ENCODE data around the gene DLGAP4. TPM values are rescaled to one million over a fixed set of nuclear protein-coding genes. Genes with fewer than 3 reads are reported as not detected.

Gene DLGAP4
- total and polyA plus RNA-seq, 12 donors = 34.0 to 74.4 (median 55.6) TPM

GRCh38 chr20:36441416-36441815 is 135.3 kb downstream of the DLGAP4 start:
- Histone ChIP-seq H3K4me3 (no peak overlapping the region), H3K36me3 (no peaks in the 10 kb centered on the region), H3K9me3 (no peaks in the 10 kb centered on the region), H3K27ac (no peak overlapping the region), H3K4me1 (peaks cover 0 to 7% (median 0%) of the 10 kb centered on the region in 9 donors), H3K27me3 (peaks cover 0 to 22% (median 14%) of the 10 kb centered on the region in 7 donors)
- 73 to 77% methylated on average over 7 of the region's 7 CpGs for WGBS, 2 donors
- intact Hi-C loops (cut with DNase I) = loop anchor here in 5 of 10 donors (5.0 to 10.0 kb wide), 4 partner anchors 167 to 447 kb away; no protein-coding TSS in a partner anchor
- no peak for DNase-seq
- ATAC-seq = no peak
- TF ChIP-seq, protein P1, sequence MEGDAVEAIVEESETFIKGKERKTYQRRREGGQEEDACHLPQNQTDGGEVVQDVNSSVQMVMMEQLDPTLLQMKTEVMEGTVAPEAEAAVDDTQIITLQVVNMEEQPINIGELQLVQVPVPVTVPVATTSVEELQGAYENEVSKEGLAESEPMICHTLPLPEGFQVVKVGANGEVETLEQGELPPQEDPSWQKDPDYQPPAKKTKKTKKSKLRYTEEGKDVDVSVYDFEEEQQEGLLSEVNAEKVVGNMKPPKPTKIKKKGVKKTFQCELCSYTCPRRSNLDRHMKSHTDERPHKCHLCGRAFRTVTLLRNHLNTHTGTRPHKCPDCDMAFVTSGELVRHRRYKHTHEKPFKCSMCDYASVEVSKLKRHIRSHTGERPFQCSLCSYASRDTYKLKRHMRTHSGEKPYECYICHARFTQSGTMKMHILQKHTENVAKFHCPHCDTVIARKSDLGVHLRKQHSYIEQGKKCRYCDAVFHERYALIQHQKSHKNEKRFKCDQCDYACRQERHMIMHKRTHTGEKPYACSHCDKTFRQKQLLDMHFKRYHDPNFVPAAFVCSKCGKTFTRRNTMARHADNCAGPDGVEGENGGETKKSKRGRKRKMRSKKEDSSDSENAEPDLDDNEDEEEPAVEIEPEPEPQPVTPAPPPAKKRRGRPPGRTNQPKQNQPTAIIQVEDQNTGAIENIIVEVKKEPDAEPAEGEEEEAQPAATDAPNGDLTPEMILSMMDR (IDR thresholded peaks at IDR 0.05) = no peak

GRCh38 chr20:36445847-36446246 is 139.7 kb downstream of the DLGAP4 start:
- Histone ChIP-seq H3K36me3 (no peaks in the 10 kb centered on the region), H3K4me3 (no peak overlapping the region), H3K27ac (no peak overlapping the region), H3K4me1 (no peaks in the 10 kb centered on the region), H3K27me3 (no peaks in the 10 kb centered on the region), H3K9me3 (no peaks in the 10 kb centered on the region)
- DNase-seq (no peak), ATAC-seq (no peak)
- TF ChIP-seq, protein P1 (IDR thresholded peaks at IDR 0.05) = no peak
- 90 to 98% methylated on average over 1 of the region's 1 CpG for WGBS, 2 donors
- intact Hi-C loops (cut with DNase I) = loop anchor here in 2 of 10 donors (10.0 kb wide), 2 partner anchors 171 to 451 kb away; no protein-coding TSS in a partner anchor

GRCh38 chr20:36446557-36446956 is 140.4 kb downstream of the DLGAP4 start:
- no peak overlapping the region for H3K4me3 ChIP-seq
- TF ChIP-seq, protein P1 (IDR thresholded peaks at IDR 0.05) = no peak
- H3K36me3 ChIP-seq = no peaks in the 10 kb centered on the region
- no peaks in the 10 kb centered on the region for H3K27me3 ChIP-seq
- H3K27ac ChIP-seq = no peak overlapping the region
- no peaks in the 10 kb centered on the region for H3K4me1 ChIP-seq
- 87 to 93% methylated on average over 17 of the region's 17 CpGs for WGBS, 2 donors
- DNase-seq (no peak), ATAC-seq (no peak)
- intact Hi-C loops (cut with DNase I) = loop anchor here in 2 of 10 donors (10.0 kb wide), 2 partner anchors 172 to 452 kb away; no protein-coding TSS in a partner anchor
- no peaks in the 10 kb centered on the region for H3K9me3 ChIP-seq

GRCh38 chr20:36447101-36447500 is 141.0 kb downstream of the DLGAP4 start:
- intact Hi-C loops (cut with DNase I) = loop anchor here in 2 of 10 donors (10.0 kb wide), 2 partner anchors 172 to 452 kb away; no protein-coding TSS in a partner anchor
- H3K4me1 ChIP-seq = no peaks in the 10 kb centered on the region
- DNase-seq (no peak), ATAC-seq (no peak)
- H3K27ac ChIP-seq = no peak overlapping the region
- H3K9me3 ChIP-seq = no peaks in the 10 kb centered on the region
- TF ChIP-seq, protein P1 (IDR thresholded peaks at IDR 0.05) = no peak
- H3K4me3 ChIP-seq = no peak overlapping the region
- H3K27me3 ChIP-seq = no peaks in the 10 kb centered on the region
- no peaks in the 10 kb centered on the region for H3K36me3 ChIP-seq

All from heart right ventricle (tissue), 16 donors.